HepG2 (cell line): Measurements from ENCODE around the gene ZNF764. TPM values are rescaled to one million over a fixed set of nuclear protein-coding genes. Genes with fewer than 3 reads are reported as not detected.

Experiments used
- CEBPG ChIP-seq: IDR thresholded peaks from 2 replicates; pipeline ENCODE4 v1.6.1; 2016
- CHCHD3 ChIP-seq: sonication (generic); formaldehyde crosslinking; IDR thresholded peaks from 2 replicates; pipeline ENCODE4 v1.8.0; 2022; ENCODE audit warnings: mild to moderate bottlenecking, missing genetic modification reagents, moderate library complexity
- IKZF4 ChIP-seq: sonication (generic); formaldehyde crosslinking; IDR thresholded peaks from 2 replicates; pipeline ENCODE4 v1.5.1; 2020; ENCODE audit warnings: borderline replicate concordance, mild to moderate bottlenecking, low read depth, missing genetic modification reagents; ENCODE audit errors: not compliant biosample characterization
- KDM5B ChIP-seq: sonication (generic); formaldehyde crosslinking; IDR thresholded peaks from 2 replicates; pipeline ENCODE4 v1.4.0; 2020; ENCODE audit warnings: missing genetic modification reagents, mild to moderate bottlenecking, borderline replicate concordance
- MEIS2 ChIP-seq: sonication (generic); formaldehyde crosslinking; IDR thresholded peaks from 2 replicates; pipeline ENCODE4 v1.9.0; 2021; ENCODE audit warnings: mild to moderate bottlenecking, missing genetic modification reagents
- MTA1 ChIP-seq: sonication (generic); formaldehyde crosslinking; IDR thresholded peaks from 2 replicates; pipeline ENCODE4 v1.4.0; 2020; ENCODE audit warnings: missing genetic modification reagents, mild to moderate bottlenecking, borderline replicate concordance
- SMAD3 ChIP-seq: sonication (generic); formaldehyde crosslinking; IDR thresholded peaks from 2 replicates; pipeline ENCODE4 v1.4.0; 2020; ENCODE audit warnings: missing genetic modification reagents
- ZNF274 ChIP-seq: sonication (generic); formaldehyde crosslinking; IDR thresholded peaks from 2 replicates; pipeline ENCODE4 v1.5.1; 2020; ENCODE audit warnings: mild to moderate bottlenecking, missing genetic modification reagents
- ZNF556 ChIP-seq: sonication (generic); formaldehyde crosslinking; IDR thresholded peaks from 2 replicates; pipeline ENCODE4 v1.4.0; 2020; ENCODE audit warnings: mild to moderate bottlenecking, missing genetic modification reagents, borderline replicate concordance
- ZNF614 ChIP-seq: IDR thresholded peaks from 2 replicates; pipeline ENCODE4 v1.6.1; 2018; ENCODE audit warnings: missing biosample characterization, missing genetic modification reagents, inconsistent platforms, borderline replicate concordance
- polyA plus RNA-seq, 8 experiments: library from polyadenylated mRNA; depleted of rRNA in 3 of 8; stranded (reverse) in 7 of 8; unstranded in 1 of 8; fragments of >200 nt; fragmentation: Illumina TruSeq in 4 of 8; extraction: Trizol in 4 of 8; gene quantifications; 2 replicates each; pipeline versions ENCODE4 v1.2.1 to v1.2.3, GENCODE V29; 2011 to 2016; ENCODE audit warnings: low read depth in 4 of 8, missing spikeins in 1 of 8, mixed read lengths in 1 of 8; ENCODE audit not compliant: insufficient read depth in 1 of 8
- total RNA-seq, 5 experiments: library from RNA; depleted of rRNA; stranded (reverse); fragments of >200 nt; fragmentation: Illumina TruSeq; extraction: Trizol; gene quantifications; 2 replicates each; pipeline ENCODE4 v1.2.3, GENCODE V29; 2016; ENCODE audit warnings: low read depth in 1 of 5
- TF ChIP-seq, protein P1 (sequence below): sonication (generic); formaldehyde crosslinking; IDR thresholded peaks from 2 replicates; pipeline ENCODE4 v1.9.0; 2021; ENCODE audit warnings: missing genetic modification reagents, mild to moderate bottlenecking, borderline replicate concordance
- TF ChIP-seq, protein P2 (sequence below): sonication (generic); IDR thresholded peaks from 2 replicates; pipeline ENCODE4 v1.6.1; 2016; ENCODE audit warnings: low read depth, borderline replicate concordance
- TF ChIP-seq, protein P3 (sequence below): sonication (generic); formaldehyde crosslinking; IDR thresholded peaks from 2 replicates; pipeline ENCODE4 v1.9.0; 2021; ENCODE audit warnings: missing genetic modification reagents, borderline replicate concordance
- TF ChIP-seq, protein P4 (sequence below): sonication (generic); formaldehyde crosslinking; IDR thresholded peaks from 2 replicates; pipeline ENCODE4 v1.5.1; 2020; ENCODE audit warnings: mild to moderate bottlenecking, moderate library complexity, missing genetic modification reagents
- TF ChIP-seq, protein P5 (sequence below), 2 experiments: sonication (generic) in 1 of 2; formaldehyde crosslinking in 1 of 2; IDR thresholded peaks; 2 replicates each; pipeline versions ENCODE4 v1.6.1 to v1.9.0; 2014 to 2022; ENCODE audit warnings: antibody characterized with exemption in 1 of 2, borderline replicate concordance in 1 of 2, inconsistent platforms in 1 of 2, low read depth in 1 of 2, missing genetic modification reagents in 1 of 2

Gene ZNF764
- total and polyA plus RNA-seq, 2 of the 13 experiments (the other 11 are each of a cell fraction or from before 2014, with no cell fraction given): 4.1 to 9.1 TPM

DNA sequence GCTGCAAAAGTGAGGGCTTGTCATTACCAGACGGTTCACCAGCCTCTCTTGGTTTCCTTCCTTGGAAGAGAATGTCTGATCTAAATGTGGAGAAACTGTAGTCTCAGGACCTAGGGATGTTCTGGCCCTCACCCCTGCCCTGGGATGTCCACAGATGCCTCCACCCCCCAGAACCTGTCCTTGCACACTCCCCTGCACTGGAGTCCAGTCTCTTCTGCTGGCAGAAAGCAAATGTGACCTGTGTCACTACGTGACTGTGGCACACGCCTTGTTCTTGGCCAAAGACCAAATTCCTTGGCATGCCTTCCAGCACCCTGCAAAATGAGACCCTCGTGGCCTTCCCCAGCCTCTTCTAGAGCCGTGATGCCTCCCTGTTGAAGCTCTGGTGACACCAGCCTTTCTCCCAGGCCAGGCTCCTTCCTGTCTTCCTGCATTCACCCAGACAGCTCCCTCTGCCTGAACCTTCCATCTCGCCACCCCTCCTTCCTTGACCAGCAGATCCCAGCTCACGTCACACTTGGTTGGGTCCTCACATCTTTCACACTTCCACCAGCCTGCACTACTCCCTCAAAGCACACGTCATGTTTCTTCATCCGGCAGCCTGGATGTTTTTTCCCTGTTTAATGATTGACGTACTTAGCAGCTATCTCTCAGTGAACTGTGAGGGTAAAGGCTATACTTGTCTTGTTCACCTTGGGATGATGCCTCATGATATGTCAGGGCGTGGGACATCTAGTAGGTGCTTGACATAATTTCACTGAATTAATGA is 36.1 kb downstream of the ZNF764 start (continued):
- TF ChIP-seq, protein P1, sequence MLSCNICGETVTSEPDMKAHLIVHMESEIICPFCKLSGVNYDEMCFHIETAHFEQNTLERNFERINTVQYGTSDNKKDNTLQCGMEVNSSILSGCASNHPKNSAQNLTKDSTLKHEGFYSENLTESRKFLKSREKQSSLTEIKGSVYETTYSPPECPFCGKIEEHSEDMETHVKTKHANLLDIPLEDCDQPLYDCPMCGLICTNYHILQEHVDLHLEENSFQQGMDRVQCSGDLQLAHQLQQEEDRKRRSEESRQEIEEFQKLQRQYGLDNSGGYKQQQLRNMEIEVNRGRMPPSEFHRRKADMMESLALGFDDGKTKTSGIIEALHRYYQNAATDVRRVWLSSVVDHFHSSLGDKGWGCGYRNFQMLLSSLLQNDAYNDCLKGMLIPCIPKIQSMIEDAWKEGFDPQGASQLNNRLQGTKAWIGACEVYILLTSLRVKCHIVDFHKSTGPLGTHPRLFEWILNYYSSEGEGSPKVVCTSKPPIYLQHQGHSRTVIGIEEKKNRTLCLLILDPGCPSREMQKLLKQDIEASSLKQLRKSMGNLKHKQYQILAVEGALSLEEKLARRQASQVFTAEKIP (CRISPR knock-in tag): no peak
- TF ChIP-seq, protein P2, sequence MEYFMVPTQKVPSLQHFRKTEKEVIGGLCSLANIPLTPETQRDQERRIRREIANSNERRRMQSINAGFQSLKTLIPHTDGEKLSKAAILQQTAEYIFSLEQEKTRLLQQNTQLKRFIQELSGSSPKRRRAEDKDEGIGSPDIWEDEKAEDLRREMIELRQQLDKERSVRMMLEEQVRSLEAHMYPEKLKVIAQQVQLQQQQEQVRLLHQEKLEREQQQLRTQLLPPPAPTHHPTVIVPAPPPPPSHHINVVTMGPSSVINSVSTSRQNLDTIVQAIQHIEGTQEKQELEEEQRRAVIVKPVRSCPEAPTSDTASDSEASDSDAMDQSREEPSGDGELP: no peak
- TF ChIP-seq MTA1 (CRISPR knock-in tag) (peak; percentile 84; the same call in 1 of the 2 replicates), ZNF614 (CRISPR knock-in tag) (no peak), SMAD3 (peak; percentile 62; the same call in 1 of the 2 replicates), CHCHD3 (CRISPR knock-in tag) (no peak), IKZF4 (no peak), ZNF556 (CRISPR knock-in tag) (peak; percentile 57; the same call in 1 of the 2 replicates), KDM5B (CRISPR knock-in tag) (peak; percentile 87), ZNF274 (peak; percentile 78), CEBPG (CRISPR knock-in tag) (no peak), MEIS2 (no peak)
- TF ChIP-seq, protein P3, sequence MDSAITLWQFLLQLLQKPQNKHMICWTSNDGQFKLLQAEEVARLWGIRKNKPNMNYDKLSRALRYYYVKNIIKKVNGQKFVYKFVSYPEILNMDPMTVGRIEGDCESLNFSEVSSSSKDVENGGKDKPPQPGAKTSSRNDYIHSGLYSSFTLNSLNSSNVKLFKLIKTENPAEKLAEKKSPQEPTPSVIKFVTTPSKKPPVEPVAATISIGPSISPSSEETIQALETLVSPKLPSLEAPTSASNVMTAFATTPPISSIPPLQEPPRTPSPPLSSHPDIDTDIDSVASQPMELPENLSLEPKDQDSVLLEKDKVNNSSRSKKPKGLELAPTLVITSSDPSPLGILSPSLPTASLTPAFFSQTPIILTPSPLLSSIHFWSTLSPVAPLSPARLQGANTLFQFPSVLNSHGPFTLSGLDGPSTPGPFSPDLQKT (CRISPR knock-in tag): no peak
- TF ChIP-seq, protein P4, sequence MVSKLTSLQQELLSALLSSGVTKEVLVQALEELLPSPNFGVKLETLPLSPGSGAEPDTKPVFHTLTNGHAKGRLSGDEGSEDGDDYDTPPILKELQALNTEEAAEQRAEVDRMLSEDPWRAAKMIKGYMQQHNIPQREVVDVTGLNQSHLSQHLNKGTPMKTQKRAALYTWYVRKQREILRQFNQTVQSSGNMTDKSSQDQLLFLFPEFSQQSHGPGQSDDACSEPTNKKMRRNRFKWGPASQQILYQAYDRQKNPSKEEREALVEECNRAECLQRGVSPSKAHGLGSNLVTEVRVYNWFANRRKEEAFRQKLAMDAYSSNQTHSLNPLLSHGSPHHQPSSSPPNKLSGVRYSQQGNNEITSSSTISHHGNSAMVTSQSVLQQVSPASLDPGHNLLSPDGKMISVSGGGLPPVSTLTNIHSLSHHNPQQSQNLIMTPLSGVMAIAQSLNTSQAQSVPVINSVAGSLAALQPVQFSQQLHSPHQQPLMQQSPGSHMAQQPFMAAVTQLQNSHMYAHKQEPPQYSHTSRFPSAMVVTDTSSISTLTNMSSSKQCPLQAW (CRISPR knock-in tag): peak; percentile 99
- TF ChIP-seq, protein P5, sequence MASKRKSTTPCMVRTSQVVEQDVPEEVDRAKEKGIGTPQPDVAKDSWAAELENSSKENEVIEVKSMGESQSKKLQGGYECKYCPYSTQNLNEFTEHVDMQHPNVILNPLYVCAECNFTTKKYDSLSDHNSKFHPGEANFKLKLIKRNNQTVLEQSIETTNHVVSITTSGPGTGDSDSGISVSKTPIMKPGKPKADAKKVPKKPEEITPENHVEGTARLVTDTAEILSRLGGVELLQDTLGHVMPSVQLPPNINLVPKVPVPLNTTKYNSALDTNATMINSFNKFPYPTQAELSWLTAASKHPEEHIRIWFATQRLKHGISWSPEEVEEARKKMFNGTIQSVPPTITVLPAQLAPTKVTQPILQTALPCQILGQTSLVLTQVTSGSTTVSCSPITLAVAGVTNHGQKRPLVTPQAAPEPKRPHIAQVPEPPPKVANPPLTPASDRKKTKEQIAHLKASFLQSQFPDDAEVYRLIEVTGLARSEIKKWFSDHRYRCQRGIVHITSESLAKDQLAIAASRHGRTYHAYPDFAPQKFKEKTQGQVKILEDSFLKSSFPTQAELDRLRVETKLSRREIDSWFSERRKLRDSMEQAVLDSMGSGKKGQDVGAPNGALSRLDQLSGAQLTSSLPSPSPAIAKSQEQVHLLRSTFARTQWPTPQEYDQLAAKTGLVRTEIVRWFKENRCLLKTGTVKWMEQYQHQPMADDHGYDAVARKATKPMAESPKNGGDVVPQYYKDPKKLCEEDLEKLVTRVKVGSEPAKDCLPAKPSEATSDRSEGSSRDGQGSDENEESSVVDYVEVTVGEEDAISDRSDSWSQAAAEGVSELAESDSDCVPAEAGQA (IDR thresholded peaks at IDR 0.05; ENCODE audit: low read depth): peak; percentile 91
- TF ChIP-seq, protein P5 (CRISPR knock-in tag; IDR thresholded peaks at IDR 0.05; ENCODE audit: borderline replicate concordance): no peak
